Upper lobe of left lung (tissue), 4 donors: Measurements from ENCODE around the gene TMEM87A.

Experiments
- POLR2A ChIP-seq, 4 donors: fragments of 450-650 bp; IDR thresholded peaks; one replicate each; pipeline ENCODE4 v1.5.1; 2016 to 2017; ENCODE audit warnings: antibody characterized with exemption in 4 of 4, mild to moderate bottlenecking in 2 of 4
- POLR2AphosphoS5 ChIP-seq, 2 donors: sonication (generic); formaldehyde crosslinking; IDR thresholded peaks; one replicate each; pipeline ENCODE4 v1.5.1; 2017; ENCODE audit warnings: antibody characterized with exemption in 2 of 2

GRCh38 chr15:42231088-42231487, 42.1 kb downstream of the TMEM87A start:
- no peak for TF ChIP-seq POLR2A (IDR thresholded peaks at IDR 0.05)
- no peak for TF ChIP-seq POLR2AphosphoS5 (IDR thresholded peaks at IDR 0.05)
